ENCODE data around the gene JMJD6. TPM values are rescaled to one million over a fixed set of nuclear protein-coding genes. Genes with fewer than 3 reads are reported as not detected.
"Not testable (repeated sequence)": the region's sequence is repeated elsewhere in the genome, so short reads cannot be mapped to it uniquely, and the experiment has no call there.

JMJD6 gene
- polyA plus RNA-seq, 3 donors: 20.6 to 24.3 (median 23.2) TPM

- not testable (repeated sequence) for DNase-seq (ENCODE audit: extremely low read depth in 1 of 11, low read depth in 9 of 11, low spot score in 4 of 11)
Observed at GRCh38 chr17:76739568-76740115, 13.2 kb upstream of the JMJD6 start.

GRCh38 chr17:76738468-76738850 is 12.1 kb upstream of the JMJD6 start:
- DNase-seq (ENCODE audit: extremely low read depth in 1 of 11, low read depth in 9 of 11, low spot score in 4 of 11): peak in 1 of 11 donors; percentile 13

DNA sequence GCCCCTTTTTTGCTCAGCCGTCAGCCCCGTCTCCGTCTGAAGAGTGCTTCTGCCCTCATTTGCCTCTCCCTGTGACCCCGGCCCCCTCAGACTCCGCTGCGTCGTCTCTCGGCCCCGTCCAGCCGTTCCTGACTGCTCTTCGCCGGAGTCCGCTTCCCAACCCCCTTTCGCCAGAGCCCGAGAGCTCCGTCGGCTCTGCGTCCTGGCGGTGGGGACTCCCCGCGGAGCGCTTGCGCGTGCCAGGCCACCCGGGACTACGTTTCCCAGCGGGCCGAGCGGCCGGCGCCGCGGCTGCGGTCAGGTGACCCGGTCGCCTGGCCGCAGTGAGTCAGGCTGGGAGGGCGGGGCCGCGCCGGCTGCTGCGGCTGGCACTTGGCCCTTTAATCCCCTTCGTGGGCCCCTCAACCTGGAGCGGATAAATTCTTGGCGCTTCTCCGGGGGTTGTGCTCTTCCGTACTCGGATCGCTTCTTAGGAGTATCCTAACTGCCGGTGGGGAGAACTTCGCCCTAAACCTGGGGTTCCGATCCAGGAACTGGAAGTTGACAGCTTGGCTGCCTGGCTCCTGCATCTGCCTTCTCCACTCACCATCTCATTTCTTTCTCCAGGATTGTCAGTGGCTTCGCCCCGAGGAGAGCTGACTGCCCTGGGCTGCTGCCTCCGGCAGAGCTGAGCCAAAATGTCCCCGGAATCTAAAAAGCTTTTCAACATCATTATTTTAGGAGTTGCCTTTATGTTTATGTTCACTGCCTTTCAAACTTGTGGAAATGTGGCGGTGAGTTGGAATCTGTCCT is 11.5 kb upstream of the JMJD6 start, which contains the start of gene MFSD11:
TSS of gene MFSD11 (plus strand) at position 444 of the 792 bp plus-strand sequence. CDS start at position 678, 234 bp downstream.
- DNase-seq (ENCODE audit: extremely low read depth in 1 of 11, low read depth in 9 of 11, low spot score in 4 of 11): peak; percentile 81 to 93 (median 92)

GRCh38 chr17:76737082-76737675 is 10.8 kb upstream of the JMJD6 start, which contains the start of gene SRSF2:
Gene SRSF2 (minus strand): TSS chr17:76737331. CDS start chr17:76737160, 171 bp downstream.
- DNase-seq (ENCODE audit: extremely low read depth in 1 of 11, low read depth in 9 of 11, low spot score in 4 of 11): peak; percentile 90 to 99 (median 97)

- peak in 4 of 11 donors; percentile 24 to 67 (median 56) for DNase-seq (ENCODE audit: extremely low read depth in 1 of 11, low read depth in 9 of 11, low spot score in 4 of 11)
Observed at GRCh38 chr17:76736349-76737081, 10.1 kb upstream of the JMJD6 start.

GRCh38 chr17:76735586-76736348 is 9.4 kb upstream of the JMJD6 start:
- DNase-seq (ENCODE audit: extremely low read depth in 1 of 11, low read depth in 9 of 11, low spot score in 4 of 11): no peak

- DNase-seq (ENCODE audit: extremely low read depth in 1 of 11, low read depth in 9 of 11, low spot score in 4 of 11): no peak
Observed at GRCh38 chr17:76735006-76735405, 8.6 kb upstream of the JMJD6 start.

- no peak for DNase-seq (ENCODE audit: extremely low read depth in 1 of 11, low read depth in 9 of 11, low spot score in 4 of 11)
Observed at GRCh38 chr17:76734080-76734840, 7.9 kb upstream of the JMJD6 start.

- no peak for DNase-seq (ENCODE audit: extremely low read depth in 1 of 11, low read depth in 9 of 11, low spot score in 4 of 11)
Observed at GRCh38 chr17:76733618-76733957, 7.2 kb upstream of the JMJD6 start.

GRCh38 chr17:76732734-76733617 is 6.6 kb upstream of the JMJD6 start:
- DNase-seq (ENCODE audit: extremely low read depth in 1 of 11, low read depth in 9 of 11, low spot score in 4 of 11): no peak

GRCh38 chr17:76731800-76732733 is 5.7 kb upstream of the JMJD6 start:
- DNase-seq (ENCODE audit: extremely low read depth in 1 of 11, low read depth in 9 of 11, low spot score in 4 of 11): not testable (repeated sequence)

DNA sequence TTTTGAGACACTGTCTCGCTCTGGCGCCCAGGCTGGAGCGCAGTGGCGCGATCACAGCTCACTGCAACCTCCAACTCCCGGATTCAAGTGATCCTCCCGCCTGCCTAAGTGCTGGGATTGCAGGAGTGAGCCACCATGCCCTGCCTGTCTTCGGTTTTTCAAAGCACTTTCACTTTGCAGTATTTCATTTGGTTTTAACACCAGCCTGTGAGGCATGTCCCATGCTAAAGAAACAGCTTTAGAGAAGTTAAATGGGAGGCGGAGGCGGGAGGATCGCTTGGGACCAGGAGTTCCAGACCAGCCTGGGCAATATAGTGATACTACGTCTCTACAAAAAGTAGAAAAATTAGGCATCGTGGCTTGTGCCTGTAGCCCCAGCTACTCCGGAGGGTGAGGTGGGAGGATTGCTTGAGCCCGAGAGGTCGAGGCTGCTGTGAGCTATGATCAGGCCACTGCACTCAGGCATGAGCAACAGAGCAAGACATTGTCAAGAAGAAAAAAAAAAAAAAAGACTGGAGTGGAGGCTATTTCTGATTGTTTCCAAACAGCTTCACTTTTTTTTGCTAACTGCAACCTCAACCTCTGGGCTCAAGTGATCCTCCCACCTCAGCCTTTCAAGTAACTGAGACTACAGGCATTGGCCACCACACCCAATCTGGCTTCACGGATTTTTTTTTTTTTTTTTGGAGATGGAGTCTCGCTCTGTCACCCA is 1.5 kb upstream of the JMJD6 start:
- no peak for DNase-seq (ENCODE audit: extremely low read depth in 1 of 11, low read depth in 9 of 11, low spot score in 4 of 11)

DNA sequence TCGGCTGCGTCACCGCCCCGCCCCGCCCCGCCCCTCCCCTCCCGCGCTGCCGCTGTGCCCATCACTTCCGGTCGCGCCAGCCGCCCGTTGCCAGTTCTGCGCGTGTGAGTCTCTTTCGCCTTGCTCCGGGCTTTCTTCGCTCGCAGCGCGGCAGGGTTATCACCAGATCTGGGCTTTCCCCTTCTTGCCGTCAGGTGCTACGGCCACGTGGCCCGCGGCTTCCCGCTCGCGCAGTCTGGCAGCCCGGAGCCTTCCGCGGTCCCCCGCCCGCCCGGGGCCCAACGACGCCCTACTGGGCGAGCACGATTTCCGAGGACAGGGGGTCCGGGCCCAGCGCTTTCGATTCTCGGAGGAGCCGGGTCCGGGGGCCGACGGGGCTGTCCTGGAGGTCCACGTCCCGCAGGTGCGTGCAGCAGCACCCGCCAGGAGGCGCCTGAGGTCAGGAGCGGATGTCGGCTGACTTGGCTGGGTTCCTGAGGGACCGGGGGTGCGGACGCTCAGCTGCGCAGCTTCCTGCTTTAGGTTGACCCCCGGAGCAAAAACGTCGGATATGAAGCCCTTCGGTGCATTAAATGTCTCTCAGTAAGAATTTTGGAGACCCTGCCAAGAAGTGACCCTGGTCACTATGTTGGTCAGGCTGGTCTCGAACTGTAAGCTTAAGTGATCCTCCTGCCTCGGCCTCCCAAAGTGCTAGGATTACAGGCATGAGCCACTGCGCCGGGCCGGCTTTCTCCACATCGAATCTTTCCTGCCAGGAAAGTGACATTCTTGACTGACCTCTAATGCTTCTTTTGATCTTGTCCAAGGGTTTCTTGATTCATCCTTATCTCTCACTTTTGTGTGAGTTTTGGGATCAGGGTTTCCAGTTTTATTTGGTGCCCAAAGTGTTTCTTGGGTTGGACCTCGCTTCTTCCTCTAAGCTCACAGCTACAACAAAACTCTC is 641 bp upstream of the JMJD6 start, which contains the start of gene METTL23:
TSS of gene METTL23 (plus strand) at position 64 of the 943 bp plus-strand sequence. CDS start 2,872 bp downstream, outside the sequence.
- DNase-seq (ENCODE audit: extremely low read depth in 1 of 11, low read depth in 9 of 11, low spot score in 4 of 11): peak in 1 of 11 donors; percentile 75

- DNase-seq (ENCODE audit: extremely low read depth in 1 of 11, low read depth in 9 of 11, low spot score in 4 of 11): no peak
Observed at GRCh38 chr17:76725580-76726230, 701 bp downstream of the JMJD6 start.
